Endothelial cell of umbilical vein (primary cell): ENCODE results near the gene L3MBTL3. TPM values are rescaled to one million over a fixed set of nuclear protein-coding genes. Genes with fewer than 3 reads are reported as not detected.
A peak's percentile ranks its signal among the peaks of the same experiment; 100 is the strongest.

ENCODE experiments used
- BruUV-seq: library from RNA; stranded (reverse); fragments of 400-500 nt; replicated peaks from 2 replicates; lab custom pipeline; 2021; lab: Mats Ljungman, UMichigan
- CTCF ChIA-PET: fragments of 300-600, 350-600 bp; sonication (Branson Sonifier 250); formaldehyde crosslinking; loops from one replicate; lab custom pipeline; 2021; ENCODE audit warnings: antibody characterized with exemption, inconsistent platforms; lab: Charles Lee
- POLR2A ChIA-PET: fragments of 300-600, 350-600 bp; sonication (Branson Sonifier 250); formaldehyde crosslinking; loops from one replicate; lab custom pipeline; 2021; ENCODE audit warnings: antibody characterized with exemption, inconsistent platforms; lab: Charles Lee
- DNase-seq: peaks from one replicate; pipeline ENCODE4 v3.0.0-alpha.2; 2011; ENCODE audit warnings: low read depth, low spot score
- FAIRE-seq: peaks from 2 replicates; lab custom pipeline; 2011; peaks lifted over from hg19 to GRCh38; lab: Jason Lieb, UNC
- H2AFZ ChIP-seq: 2 replicates; pipeline ENCODE4 v1.6.0; 2012; ENCODE audit warnings: low read depth, low read length, control low read depth, inconsistent platforms
- H3K27ac ChIP-seq: 2 replicates; pipeline ENCODE4 v1.5.1; 2011; ENCODE audit warnings: low read depth, mild to moderate bottlenecking, control low read depth, low read length, moderate library complexity; ENCODE audit not compliant: insufficient read depth
- H3K27me3 ChIP-seq, 2 experiments: 2 replicates each; pipeline versions ENCODE4 v1.6.0 to v1.6.1; 2011; ENCODE audit warnings: low read length in 2 of 2, mixed read lengths in 1 of 2; ENCODE audit not compliant: control insufficient read depth in 2 of 2, insufficient read depth in 2 of 2
- H3K36me3 ChIP-seq, 2 experiments: 2 replicates in 1 of 2; 3 replicates in 1 of 2; pipeline ENCODE4 v1.5.1; 2011; ENCODE audit warnings: low read length in 2 of 2, mild to moderate bottlenecking in 1 of 2, moderate library complexity in 1 of 2; ENCODE audit not compliant: control insufficient read depth in 2 of 2, insufficient read depth in 2 of 2; ENCODE audit errors: extremely low read depth in 1 of 2
- H3K4me1 ChIP-seq: 3 replicates; pipeline ENCODE4 v1.5.1; 2011; ENCODE audit warnings: mild to moderate bottlenecking, low read length; ENCODE audit not compliant: control insufficient read depth, insufficient read depth; ENCODE audit errors: extremely low read depth
- H3K4me2 ChIP-seq: 2 replicates; pipeline ENCODE4 v1.6.1; 2011; ENCODE audit warnings: low read length, control low read depth, mixed read lengths; ENCODE audit not compliant: insufficient read depth
- H3K4me3 ChIP-seq, 3 experiments: fragments of 200-600 bp in 1 of 3; sonication (generic), shearing (Covaris generic) in 1 of 3; replicated peaks in 1 of 3; 2 replicates each; pipeline ENCODE4 v1.5.1; 2011 to 2016; ENCODE audit warnings: control low read depth in 3 of 3, low read length in 3 of 3, mild to moderate bottlenecking in 2 of 3, inconsistent platforms in 1 of 3, low read depth in 1 of 3, moderate library complexity in 1 of 3; ENCODE audit not compliant: insufficient read depth in 1 of 3
- H3K79me2 ChIP-seq: 2 replicates; pipeline ENCODE4 v1.6.0; 2012; ENCODE audit warnings: low read length, inconsistent platforms; ENCODE audit not compliant: control insufficient read depth, insufficient read depth
- H3K9ac ChIP-seq: replicated peaks from 2 replicates; pipeline ENCODE3; 2011; ENCODE audit warnings: low read length, control low read depth; ENCODE audit not compliant: insufficient read depth; ENCODE audit errors: extremely low read depth
- H3K9me1 ChIP-seq: replicated peaks from 3 replicates; pipeline ENCODE4 v1.6.0; 2011; ENCODE audit warnings: mild to moderate bottlenecking, low read length; ENCODE audit not compliant: control insufficient read depth, insufficient read depth; ENCODE audit errors: extremely low read depth
- H3K9me3 ChIP-seq: replicated peaks from 2 replicates; pipeline ENCODE4 v1.5.1; 2012; ENCODE audit warnings: low read length, inconsistent platforms; ENCODE audit not compliant: control insufficient read depth, insufficient read depth
- H4K20me1 ChIP-seq: replicated peaks from 2 replicates; pipeline ENCODE3; 2011; ENCODE audit warnings: mild to moderate bottlenecking, low read length; ENCODE audit not compliant: control insufficient read depth, insufficient read depth; ENCODE audit errors: extremely low read depth
- EZH2 ChIP-seq: IDR thresholded peaks from 2 replicates; pipeline ENCODE4 v1.6.1; 2012; ENCODE audit warnings: borderline replicate concordance, low read depth, mild to moderate bottlenecking, moderate library complexity, low read length, inconsistent platforms; ENCODE audit not compliant: severe bottlenecking
- FOS ChIP-seq: IDR thresholded peaks from 2 replicates; pipeline ENCODE4 v1.6.1; 2011; ENCODE audit warnings: mild to moderate bottlenecking, low read length, moderate library complexity, borderline replicate concordance; ENCODE audit not compliant: insufficient read depth
- GATA2 ChIP-seq: IDR thresholded peaks from 2 replicates; pipeline ENCODE4 v1.7.0; 2011; ENCODE audit warnings: low read depth, mild to moderate bottlenecking, moderate library complexity, mixed read lengths, low read length; ENCODE audit not compliant: insufficient read length, insufficient read depth
- JUN ChIP-seq: IDR thresholded peaks from 2 replicates; pipeline ENCODE4 v1.6.1; 2011; ENCODE audit warnings: borderline replicate concordance, low read depth; ENCODE audit not compliant: insufficient read length, insufficient read depth
- MYC ChIP-seq: IDR thresholded peaks from one replicate; pipeline ENCODE4 v1.6.1; 2011; ENCODE audit warnings: mild to moderate bottlenecking, low read depth, low read length
- POLR2A ChIP-seq: IDR thresholded peaks from 2 replicates; pipeline ENCODE4 v1.6.1; 2012; ENCODE audit warnings: low read depth, mild to moderate bottlenecking, control low read depth, low read length
- POLR2AphosphoS5 ChIP-seq: IDR thresholded peaks from 2 replicates; pipeline ENCODE4 v1.6.1; 2012; ENCODE audit warnings: low read depth, mild to moderate bottlenecking, control low read depth, low read length, moderate library complexity; ENCODE audit not compliant: insufficient read depth
- dilution Hi-C: fragments of 300-500 bp; cut with MboI; formaldehyde crosslinking; loops from one replicate; pipeline ENCODE4 v1.15.0; 2019; ENCODE audit warnings: low sequenced_read_pairs; ENCODE audit not compliant: extremely low pct_ligation_motif_present
- intact Hi-C: fragments of 100-400 bp; cut with micrococcal nuclease; formaldehyde crosslinking; loops from one replicate; pipeline ENCODE4 v1.10.0; 2022
- polyA plus RNA-seq, 4 experiments: library from polyadenylated mRNA; depleted of rRNA in 3 of 4; stranded (reverse) in 3 of 4; unstranded in 1 of 4; fragments of >200 nt; gene quantifications; 2 replicates each; pipeline versions ENCODE4 v1.2.1 to v1.2.3, GENCODE V29; 2011 to 2012; ENCODE audit warnings: missing spikeins in 1 of 4
- total RNA-seq: library from RNA; stranded (reverse); gene quantifications from 2 replicates; pipeline ENCODE4 v1.2.3, GENCODE V29; 2021
- TF ChIP-seq, protein P1 (sequence below), 2 donors: IDR thresholded peaks; 1 replicate in 1 of 2; 2 replicates in 1 of 2; pipeline ENCODE4 v1.5.1; 2011; ENCODE audit warnings: low read length in 2 of 2, mild to moderate bottlenecking in 2 of 2, moderate library complexity in 2 of 2, control low read depth in 1 of 2, inconsistent platforms in 1 of 2, low read depth in 1 of 2; ENCODE audit not compliant: insufficient read depth in 1 of 2; ENCODE audit errors: extremely low read depth in 1 of 2
- TF ChIP-seq, protein P2 (sequence below): IDR thresholded peaks from 2 replicates; pipeline ENCODE4 v1.6.1; 2011; ENCODE audit not compliant: insufficient read depth, insufficient read length

The L3MBTL3 gene
- total and polyA plus RNA-seq, 2 donors (not counting 3 experiments of a cell fraction or from before 2014, with no cell fraction given) = 26.5 to 86.1 TPM

DNA sequence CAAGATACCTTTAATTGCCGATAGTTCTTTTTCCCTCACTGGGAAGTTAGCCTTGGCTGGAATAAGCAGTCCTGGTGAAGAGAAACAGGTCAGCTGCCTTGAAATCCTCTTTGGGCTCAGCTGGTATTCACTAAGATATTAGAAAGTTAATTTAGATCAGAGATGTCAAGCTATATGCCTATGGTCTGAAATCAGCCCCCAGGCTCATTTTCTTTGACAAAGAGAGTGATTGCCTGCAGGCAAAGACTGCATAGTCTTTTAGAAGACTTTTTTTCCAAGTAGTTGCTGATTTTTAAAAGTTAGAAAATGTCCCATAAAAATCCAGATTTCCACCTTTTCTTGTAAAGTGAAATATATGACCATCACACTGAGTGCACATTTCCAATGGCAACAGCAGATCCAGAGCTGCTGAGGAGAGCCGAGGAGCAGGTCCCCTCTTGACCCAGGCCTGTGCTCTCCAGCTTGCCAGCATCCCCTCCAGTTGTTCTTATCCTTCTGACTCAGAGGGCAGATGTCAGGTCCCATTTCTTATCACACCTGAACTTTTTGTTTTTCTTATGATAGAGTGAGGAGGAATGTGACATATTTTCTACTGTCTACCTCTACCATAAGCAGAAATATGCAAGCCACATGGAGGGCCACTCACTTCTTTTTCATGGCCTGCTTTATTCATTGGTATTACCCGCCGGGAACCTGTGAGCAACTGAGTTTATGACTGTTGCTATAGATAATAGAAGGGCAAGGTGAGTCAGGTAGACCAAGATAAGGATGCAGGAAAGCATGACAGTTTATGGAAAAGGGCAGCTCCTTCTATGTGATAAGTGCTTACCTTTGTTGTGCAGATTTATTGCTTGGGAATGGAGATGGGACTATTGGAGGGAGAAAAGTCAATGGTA is 17.6 kb upstream of the L3MBTL3 start:
- no TSS peak for BruUV-seq
- POLR2A ChIA-PET = no interaction called here
- H3K9me3 ChIP-seq = no peaks in the 10 kb centered on the region
- FAIRE-seq (peak; percentile 31), DNase-seq (peak; percentile 21)
- CTCF ChIA-PET = interaction anchor here (0.8 to 1.0 kb wide), 2 partner anchors 19 to 225 kb away, joined by 3 read pairs; no protein-coding TSS in a partner anchor
- peak overlapping the region; percentile 50 for H2AFZ ChIP-seq
- intact Hi-C loops (no loop called here), dilution Hi-C loops (no loop called here)
- H3K9ac ChIP-seq = no peak overlapping the region
- peak overlapping the region; percentile 27 for H3K27ac ChIP-seq
- H3K36me3 ChIP-seq = no peaks in the 10 kb centered on the region
- H3K9me1 ChIP-seq = no peaks in the 10 kb centered on the region
- H3K79me2 ChIP-seq = no peaks in the 10 kb centered on the region
- TF ChIP-seq POLR2A (no peak), GATA2 (peak; percentile 59), JUN (peak; percentile 25)
- peaks cover 13% of the 10 kb centered on the region for H3K4me1 ChIP-seq
- no peaks in the 10 kb centered on the region for H4K20me1 ChIP-seq
- no peak overlapping the region for H3K4me3 ChIP-seq
- peak overlapping the region; percentile 60 for H3K4me2 ChIP-seq
- H3K27me3 ChIP-seq = no peaks in the 10 kb centered on the region

DNA sequence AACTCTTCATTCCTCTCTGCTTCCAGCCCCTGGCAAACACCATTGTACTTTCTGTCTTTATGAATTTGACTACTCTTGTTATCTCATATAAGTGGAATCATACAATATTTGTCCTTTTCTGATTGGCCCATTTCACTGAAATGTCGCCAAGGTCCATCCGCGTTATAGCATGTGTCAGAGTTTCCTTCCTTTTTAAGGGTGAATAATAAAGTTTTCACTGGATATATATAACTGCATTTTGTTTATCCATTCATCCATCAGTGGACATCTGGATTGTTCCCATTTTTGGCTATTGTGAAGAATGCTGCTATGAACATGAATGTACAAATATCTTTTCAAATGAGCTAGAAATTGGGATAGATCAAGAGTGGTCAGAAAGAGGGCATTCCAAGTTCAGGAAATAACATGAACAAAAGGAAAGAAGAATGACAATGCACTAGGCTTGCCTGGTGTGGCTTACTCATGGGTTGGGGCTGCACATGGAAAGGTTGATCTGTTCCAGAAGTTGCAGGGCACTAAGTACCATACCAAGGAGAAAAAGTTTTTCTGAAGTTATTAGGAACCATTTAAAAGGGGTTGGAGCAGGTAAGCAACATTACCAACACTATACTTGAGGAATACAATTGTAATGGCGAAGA is 10.0 kb upstream of the L3MBTL3 start:
- dilution Hi-C loops (no loop called here), intact Hi-C loops (loop anchor here (1.0 to 5.0 kb wide), 4 partner anchors 10 to 594 kb away; partner anchors contain the start of gene L3MBTL3)
- FAIRE-seq (peak; percentile 98), DNase-seq (peak; percentile 96)
- no peaks in the 10 kb centered on the region for H3K79me2 ChIP-seq
- H3K27me3 ChIP-seq = no peaks in the 10 kb centered on the region
- TF ChIP-seq GATA2 = peak; percentile 63
- TF ChIP-seq POLR2A = peak; percentile 72
- no peak for TF ChIP-seq EZH2
- TF ChIP-seq, protein P1, sequence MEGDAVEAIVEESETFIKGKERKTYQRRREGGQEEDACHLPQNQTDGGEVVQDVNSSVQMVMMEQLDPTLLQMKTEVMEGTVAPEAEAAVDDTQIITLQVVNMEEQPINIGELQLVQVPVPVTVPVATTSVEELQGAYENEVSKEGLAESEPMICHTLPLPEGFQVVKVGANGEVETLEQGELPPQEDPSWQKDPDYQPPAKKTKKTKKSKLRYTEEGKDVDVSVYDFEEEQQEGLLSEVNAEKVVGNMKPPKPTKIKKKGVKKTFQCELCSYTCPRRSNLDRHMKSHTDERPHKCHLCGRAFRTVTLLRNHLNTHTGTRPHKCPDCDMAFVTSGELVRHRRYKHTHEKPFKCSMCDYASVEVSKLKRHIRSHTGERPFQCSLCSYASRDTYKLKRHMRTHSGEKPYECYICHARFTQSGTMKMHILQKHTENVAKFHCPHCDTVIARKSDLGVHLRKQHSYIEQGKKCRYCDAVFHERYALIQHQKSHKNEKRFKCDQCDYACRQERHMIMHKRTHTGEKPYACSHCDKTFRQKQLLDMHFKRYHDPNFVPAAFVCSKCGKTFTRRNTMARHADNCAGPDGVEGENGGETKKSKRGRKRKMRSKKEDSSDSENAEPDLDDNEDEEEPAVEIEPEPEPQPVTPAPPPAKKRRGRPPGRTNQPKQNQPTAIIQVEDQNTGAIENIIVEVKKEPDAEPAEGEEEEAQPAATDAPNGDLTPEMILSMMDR (IDR thresholded peaks at IDR 0.05; ENCODE audit: extremely low read depth in 1 of 2, insufficient read depth in 1 of 2, low read depth in 1 of 2, low read length in 2 of 2) = no peak
- TF ChIP-seq, protein P2, sequence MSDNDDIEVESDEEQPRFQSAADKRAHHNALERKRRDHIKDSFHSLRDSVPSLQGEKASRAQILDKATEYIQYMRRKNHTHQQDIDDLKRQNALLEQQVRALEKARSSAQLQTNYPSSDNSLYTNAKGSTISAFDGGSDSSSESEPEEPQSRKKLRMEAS = no peak
- TF ChIP-seq JUN = peak; percentile 87
- no peak for TF ChIP-seq POLR2AphosphoS5
- peak; percentile 69 for TF ChIP-seq FOS
- TF ChIP-seq MYC = peak; percentile 66
- CTCF ChIA-PET = interaction anchor here (0.6 to 1.8 kb wide), 3 partner anchors 12 to 16 kb away, joined by 3 to 7 read pairs (median 5); no protein-coding TSS in a partner anchor
- peak overlapping the region in 1 of 3 experiments; percentile 3 for H3K4me3 ChIP-seq
- peaks cover 28% of the 10 kb centered on the region for H3K4me1 ChIP-seq
- peak overlapping the region; percentile 74 for H3K9ac ChIP-seq
- H3K27ac ChIP-seq = peak overlapping the region; percentile 94
- H3K9me3 ChIP-seq = no peaks in the 10 kb centered on the region
- H2AFZ ChIP-seq = peak overlapping the region; percentile 8
- peak overlapping the region; percentile 71 for H3K4me2 ChIP-seq
- POLR2A ChIA-PET = no interaction called here
- H3K36me3 ChIP-seq = no peaks in the 10 kb centered on the region
- no TSS peak for BruUV-seq
- no peaks in the 10 kb centered on the region for H3K9me1 ChIP-seq
- H4K20me1 ChIP-seq = no peaks in the 10 kb centered on the region
